Endothelial cell of umbilical vein (primary cell): ENCODE measurements around the gene GALNT13. TPM values are rescaled to one million over a fixed set of nuclear protein-coding genes. Genes with fewer than 3 reads are reported as not detected.

Experiments
- BruUV-seq: library from RNA; stranded (reverse); fragments of 400-500 nt; replicated peaks from 2 replicates; lab custom pipeline; 2021; lab: Mats Ljungman, UMichigan
- CTCF ChIA-PET: fragments of 300-600, 350-600 bp; sonication (Branson Sonifier 250); formaldehyde crosslinking; loops from one replicate; lab custom pipeline; 2021; ENCODE audit warnings: antibody characterized with exemption, inconsistent platforms; lab: Charles Lee
- POLR2A ChIA-PET: fragments of 300-600, 350-600 bp; sonication (Branson Sonifier 250); formaldehyde crosslinking; loops from one replicate; lab custom pipeline; 2021; ENCODE audit warnings: antibody characterized with exemption, inconsistent platforms; lab: Charles Lee
- DNase-seq: peaks from one replicate; pipeline ENCODE4 v3.0.0-alpha.2; 2011; ENCODE audit warnings: low read depth, low spot score
- FAIRE-seq: peaks from 2 replicates; lab custom pipeline; 2011; peaks lifted over from hg19 to GRCh38; lab: Jason Lieb, UNC
- H2AFZ ChIP-seq: 2 replicates; pipeline ENCODE4 v1.6.0; 2012; ENCODE audit warnings: low read depth, low read length, control low read depth, inconsistent platforms
- H3K27ac ChIP-seq: 2 replicates; pipeline ENCODE4 v1.5.1; 2011; ENCODE audit warnings: low read depth, mild to moderate bottlenecking, control low read depth, low read length, moderate library complexity; ENCODE audit not compliant: insufficient read depth
- H3K27me3 ChIP-seq, 2 experiments: 2 replicates each; pipeline versions ENCODE4 v1.6.0 to v1.6.1; 2011; ENCODE audit warnings: low read length in 2 of 2, mixed read lengths in 1 of 2; ENCODE audit not compliant: control insufficient read depth in 2 of 2, insufficient read depth in 2 of 2
- H3K36me3 ChIP-seq, 2 experiments: 2 replicates in 1 of 2; 3 replicates in 1 of 2; pipeline ENCODE4 v1.5.1; 2011; ENCODE audit warnings: low read length in 2 of 2, mild to moderate bottlenecking in 1 of 2, moderate library complexity in 1 of 2; ENCODE audit not compliant: control insufficient read depth in 2 of 2, insufficient read depth in 2 of 2; ENCODE audit errors: extremely low read depth in 1 of 2
- H3K4me1 ChIP-seq: 3 replicates; pipeline ENCODE4 v1.5.1; 2011; ENCODE audit warnings: mild to moderate bottlenecking, low read length; ENCODE audit not compliant: control insufficient read depth, insufficient read depth; ENCODE audit errors: extremely low read depth
- H3K4me2 ChIP-seq: 2 replicates; pipeline ENCODE4 v1.6.1; 2011; ENCODE audit warnings: low read length, control low read depth, mixed read lengths; ENCODE audit not compliant: insufficient read depth
- H3K4me3 ChIP-seq, 3 experiments: fragments of 200-600 bp in 1 of 3; sonication (generic), shearing (Covaris generic) in 1 of 3; replicated peaks in 1 of 3; 2 replicates each; pipeline ENCODE4 v1.5.1; 2011 to 2016; ENCODE audit warnings: control low read depth in 3 of 3, low read length in 3 of 3, mild to moderate bottlenecking in 2 of 3, inconsistent platforms in 1 of 3, low read depth in 1 of 3, moderate library complexity in 1 of 3; ENCODE audit not compliant: insufficient read depth in 1 of 3
- H3K79me2 ChIP-seq: 2 replicates; pipeline ENCODE4 v1.6.0; 2012; ENCODE audit warnings: low read length, inconsistent platforms; ENCODE audit not compliant: control insufficient read depth, insufficient read depth
- H3K9ac ChIP-seq: replicated peaks from 2 replicates; pipeline ENCODE3; 2011; ENCODE audit warnings: low read length, control low read depth; ENCODE audit not compliant: insufficient read depth; ENCODE audit errors: extremely low read depth
- H3K9me1 ChIP-seq: replicated peaks from 3 replicates; pipeline ENCODE4 v1.6.0; 2011; ENCODE audit warnings: mild to moderate bottlenecking, low read length; ENCODE audit not compliant: control insufficient read depth, insufficient read depth; ENCODE audit errors: extremely low read depth
- H3K9me3 ChIP-seq: replicated peaks from 2 replicates; pipeline ENCODE4 v1.5.1; 2012; ENCODE audit warnings: low read length, inconsistent platforms; ENCODE audit not compliant: control insufficient read depth, insufficient read depth
- H4K20me1 ChIP-seq: replicated peaks from 2 replicates; pipeline ENCODE3; 2011; ENCODE audit warnings: mild to moderate bottlenecking, low read length; ENCODE audit not compliant: control insufficient read depth, insufficient read depth; ENCODE audit errors: extremely low read depth
- CTCF ChIP-seq, 2 donors: IDR thresholded peaks; 1 replicate in 1 of 2; 2 replicates in 1 of 2; pipeline ENCODE4 v1.5.1; 2011; ENCODE audit warnings: low read length in 2 of 2, mild to moderate bottlenecking in 2 of 2, moderate library complexity in 2 of 2, control low read depth in 1 of 2, inconsistent platforms in 1 of 2, low read depth in 1 of 2; ENCODE audit not compliant: insufficient read depth in 1 of 2; ENCODE audit errors: extremely low read depth in 1 of 2
- EZH2 ChIP-seq: IDR thresholded peaks from 2 replicates; pipeline ENCODE4 v1.6.1; 2012; ENCODE audit warnings: borderline replicate concordance, low read depth, mild to moderate bottlenecking, moderate library complexity, low read length, inconsistent platforms; ENCODE audit not compliant: severe bottlenecking
- FOS ChIP-seq: IDR thresholded peaks from 2 replicates; pipeline ENCODE4 v1.6.1; 2011; ENCODE audit warnings: mild to moderate bottlenecking, low read length, moderate library complexity, borderline replicate concordance; ENCODE audit not compliant: insufficient read depth
- GATA2 ChIP-seq: IDR thresholded peaks from 2 replicates; pipeline ENCODE4 v1.7.0; 2011; ENCODE audit warnings: low read depth, mild to moderate bottlenecking, moderate library complexity, mixed read lengths, low read length; ENCODE audit not compliant: insufficient read length, insufficient read depth
- JUN ChIP-seq: IDR thresholded peaks from 2 replicates; pipeline ENCODE4 v1.6.1; 2011; ENCODE audit warnings: borderline replicate concordance, low read depth; ENCODE audit not compliant: insufficient read length, insufficient read depth
- MYC ChIP-seq: IDR thresholded peaks from one replicate; pipeline ENCODE4 v1.6.1; 2011; ENCODE audit warnings: mild to moderate bottlenecking, low read depth, low read length
- POLR2A ChIP-seq: IDR thresholded peaks from 2 replicates; pipeline ENCODE4 v1.6.1; 2012; ENCODE audit warnings: low read depth, mild to moderate bottlenecking, control low read depth, low read length
- POLR2AphosphoS5 ChIP-seq: IDR thresholded peaks from 2 replicates; pipeline ENCODE4 v1.6.1; 2012; ENCODE audit warnings: low read depth, mild to moderate bottlenecking, control low read depth, low read length, moderate library complexity; ENCODE audit not compliant: insufficient read depth
- dilution Hi-C: fragments of 300-500 bp; cut with MboI; formaldehyde crosslinking; loops from one replicate; pipeline ENCODE4 v1.15.0; 2019; ENCODE audit warnings: low sequenced_read_pairs; ENCODE audit not compliant: extremely low pct_ligation_motif_present
- intact Hi-C: fragments of 100-400 bp; cut with micrococcal nuclease; formaldehyde crosslinking; loops from one replicate; pipeline ENCODE4 v1.10.0; 2022
- polyA plus RNA-seq, 4 experiments: library from polyadenylated mRNA; depleted of rRNA in 3 of 4; stranded (reverse) in 3 of 4; unstranded in 1 of 4; fragments of >200 nt; gene quantifications; 2 replicates each; pipeline versions ENCODE4 v1.2.1 to v1.2.3, GENCODE V29; 2011 to 2012; ENCODE audit warnings: missing spikeins in 1 of 4
- total RNA-seq: library from RNA; stranded (reverse); gene quantifications from 2 replicates; pipeline ENCODE4 v1.2.3, GENCODE V29; 2021

The GALNT13 gene
- total and polyA plus RNA-seq, 2 donors (not counting 3 experiments of a cell fraction or from before 2014, with no cell fraction given) = 0.06 TPM; not detected in 1

- Histone ChIP-seq H3K4me2 (no peak overlapping the region), H3K9me3 (no peaks in the 10 kb centered on the region), H3K27ac (no peak overlapping the region), H3K9ac (no peak overlapping the region), H3K36me3 (no peaks in the 10 kb centered on the region), H3K4me3 (no peak overlapping the region), H4K20me1 (no peaks in the 10 kb centered on the region), H3K9me1 (no peaks in the 10 kb centered on the region), H2AFZ (no peak overlapping the region), H3K27me3 (no peaks in the 10 kb centered on the region), H3K79me2 (no peaks in the 10 kb centered on the region), H3K4me1 (no peaks in the 10 kb centered on the region)
- BruUV-seq = no TSS peak
- POLR2A ChIA-PET = no interaction called here
- TF ChIP-seq POLR2A (no peak), GATA2 (no peak), POLR2AphosphoS5 (no peak), CTCF (IDR thresholded peaks at IDR 0.05; ENCODE audit: extremely low read depth in 1 of 2, insufficient read depth in 1 of 2, low read depth in 1 of 2, low read length in 2 of 2) (no peak), JUN (no peak), MYC (no peak), FOS (no peak), EZH2 (no peak)
- CTCF ChIA-PET = no interaction called here
- dilution Hi-C loops = no loop called here
- DNase-seq (no peak), FAIRE-seq (no peak)
- intact Hi-C loops = no loop called here
Measured at GRCh38 chr2:154291511-154291910, 419.8 kb downstream of the GALNT13 start.
